ENCODE results near the gene HOXA9.

Gene HOXA9

GRCh38 chr7:27124902-27125689 lies 40.2 kb downstream of the HOXA9 start:
- DNase-seq = no peak

- DNase-seq = no peak
Observed at GRCh38 chr7:27124096-27124901, 41.0 kb downstream of the HOXA9 start.

- DNase-seq = no peak
Observed at GRCh38 chr7:27123477-27124053, 41.8 kb downstream of the HOXA9 start.

GRCh38 chr7:27123007-27123476 lies 42.3 kb downstream of the HOXA9 start:
- no peak for DNase-seq

- no peak for DNase-seq
Observed at GRCh38 chr7:27122077-27122910, 43.0 kb downstream of the HOXA9 start.

GRCh38 chr7:27121684-27122076 lies 43.7 kb downstream of the HOXA9 start:
- no peak for DNase-seq

GRCh38 chr7:27119412-27119911 lies 45.9 kb downstream of the HOXA9 start:
- DNase-seq = no peak

- DNase-seq = no peak
Observed at GRCh38 chr7:27118580-27118979, 46.8 kb downstream of the HOXA9 start.

GRCh38 chr7:27117887-27118491 lies 47.3 kb downstream of the HOXA9 start:
- no peak for DNase-seq

- DNase-seq = no peak
Observed at GRCh38 chr7:27116962-27117886, 48.1 kb downstream of the HOXA9 start.

GRCh38 chr7:27116031-27116961 lies 49.0 kb downstream of the HOXA9 start:
- DNase-seq = no peak

GRCh38 chr7:27115221-27116026 lies 49.9 kb downstream of the HOXA9 start:
- no peak for DNase-seq

GRCh38 chr7:27114881-27115220 lies 50.5 kb downstream of the HOXA9 start:
- DNase-seq = no peak

- DNase-seq = no peak
Observed at GRCh38 chr7:27113991-27114769, 51.2 kb downstream of the HOXA9 start.

GRCh38 chr7:27112955-27113949 lies 52.1 kb downstream of the HOXA9 start:
- no peak for DNase-seq

All from NK-92 treated with Interleukin-12 subunit alpha and Interleukin-12 subunit beta, amount 100 ng/mL, for 24 hours (cell line).